Activated CD4-positive, CD25-positive, alpha-beta regulatory T cell treated with anti-CD3 and anti-CD28 coated beads, Interleukin-2, amount 50 U/mL, for 16 hours (primary cell): ENCODE measurements around the gene EXOC4.
"Not testable (repeated sequence)": the region's sequence is repeated elsewhere in the genome, so short reads cannot be mapped to it uniquely, and the experiment has no call there.

ENCODE experiments used
- DNase-seq: peaks from one replicate; pipeline ENCODE4 v3.0.0-alpha.2; 2020; ENCODE audit warnings: low read depth, low spot score

The EXOC4 gene

GRCh38 chr7:133860628-133861335 is 607.9 kb downstream of the EXOC4 start:
- DNase-seq, result no peak

GRCh38 chr7:133861876-133862275 is 609.0 kb downstream of the EXOC4 start:
- no peak for DNase-seq

GRCh38 chr7:133863362-133864061 is 610.6 kb downstream of the EXOC4 start:
- no peak for DNase-seq

GRCh38 chr7:133869556-133869955 is 616.7 kb downstream of the EXOC4 start:
- no peak for DNase-seq

- DNase-seq, result no peak
Measured at GRCh38 chr7:133871757-133872156, 618.9 kb downstream of the EXOC4 start.

GRCh38 chr7:133873187-133873586 is 620.3 kb downstream of the EXOC4 start:
- DNase-seq, result no peak

- DNase-seq, result no peak
Measured at GRCh38 chr7:133873631-133874030, 620.8 kb downstream of the EXOC4 start.

- no peak for DNase-seq
Measured at GRCh38 chr7:133883591-133883990, 630.7 kb downstream of the EXOC4 start.

GRCh38 chr7:133885213-133885612 is 632.3 kb downstream of the EXOC4 start:
- no peak for DNase-seq

GRCh38 chr7:133886086-133886485 is 633.2 kb downstream of the EXOC4 start:
- no peak for DNase-seq

- DNase-seq, result no peak
Measured at GRCh38 chr7:133886797-133887196, 633.9 kb downstream of the EXOC4 start.

GRCh38 chr7:133887459-133887858 is 634.6 kb downstream of the EXOC4 start:
- DNase-seq, result no peak

GRCh38 chr7:133888061-133888930 is 635.4 kb downstream of the EXOC4 start:
- no peak for DNase-seq

- no peak for DNase-seq
Measured at GRCh38 chr7:133904776-133905175, 651.9 kb downstream of the EXOC4 start.

GRCh38 chr7:133906553-133906952 is 653.7 kb downstream of the EXOC4 start:
- DNase-seq, result not testable (repeated sequence)

- DNase-seq, result no peak
Measured at GRCh38 chr7:133910761-133911160, 657.9 kb downstream of the EXOC4 start.

GRCh38 chr7:133911724-133912123 is 658.8 kb downstream of the EXOC4 start:
- no peak for DNase-seq

GRCh38 chr7:133912916-133913697 is 660.2 kb downstream of the EXOC4 start:
- no peak for DNase-seq

GRCh38 chr7:133916621-133917020 is 663.7 kb downstream of the EXOC4 start:
- no peak for DNase-seq

- DNase-seq, result no peak
Measured at GRCh38 chr7:133919810-133920209, 666.9 kb downstream of the EXOC4 start.

GRCh38 chr7:133921635-133922182 is 668.8 kb downstream of the EXOC4 start:
- no peak for DNase-seq
